Omental fat pad (tissue), 4 donors: Measurements from ENCODE around the gene SEMA3B. TPM values are rescaled to one million over a fixed set of nuclear protein-coding genes. Genes with fewer than 3 reads are reported as not detected.

Source experiments
- ATAC-seq: fragments of 150-250 bp; one replicate; pipeline ENCODE4 v1.9.1; 2016; ENCODE audit warnings: mild to moderate bottlenecking, moderate library complexity; ENCODE audit not compliant: low FRiP score
- DNase-seq: peaks from one replicate; pipeline ENCODE4 v3.0.0-alpha.2; 2019; ENCODE audit warnings: low spot score
- total RNA-seq, 4 donors: library from RNA; depleted of rRNA; stranded (reverse); fragments of >200 nt; gene quantifications; one replicate each; pipeline ENCODE4 v1.1.0, GENCODE V29; 2016
- TF ChIP-seq, protein P1 (sequence below), 3 donors: fragments of 450-650 bp; IDR thresholded peaks; one replicate each; pipeline ENCODE4 v1.5.1; 2016 to 2017; ENCODE audit warnings: antibody characterized with exemption in 3 of 3, mild to moderate bottlenecking in 3 of 3, moderate library complexity in 2 of 3

SEMA3B gene
- total RNA-seq, 4 donors from 2014 or later: 14.2 to 94.1 (median 45.4) TPM

DNA sequence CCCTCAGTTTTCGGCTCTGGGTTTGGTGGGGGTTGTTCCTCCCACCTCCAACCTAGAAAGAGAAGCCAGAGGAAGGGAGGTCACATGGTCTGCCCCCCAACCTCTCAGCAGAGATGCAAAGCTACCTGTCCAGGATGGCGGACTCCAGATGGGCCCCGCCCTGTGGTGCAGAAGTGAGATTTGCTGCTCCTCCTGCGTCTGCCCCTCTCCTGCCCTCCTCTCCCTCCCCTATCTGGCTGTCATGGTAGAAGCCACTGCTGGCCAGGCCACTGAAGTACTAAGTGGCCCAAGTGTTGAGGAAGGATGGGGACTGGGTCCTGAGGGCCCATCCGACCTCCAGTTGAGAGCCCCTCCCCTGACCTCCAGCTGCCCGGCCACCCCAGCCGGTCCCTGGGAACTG lies 2.1 kb upstream of the SEMA3B start:
- TF ChIP-seq, protein P1, sequence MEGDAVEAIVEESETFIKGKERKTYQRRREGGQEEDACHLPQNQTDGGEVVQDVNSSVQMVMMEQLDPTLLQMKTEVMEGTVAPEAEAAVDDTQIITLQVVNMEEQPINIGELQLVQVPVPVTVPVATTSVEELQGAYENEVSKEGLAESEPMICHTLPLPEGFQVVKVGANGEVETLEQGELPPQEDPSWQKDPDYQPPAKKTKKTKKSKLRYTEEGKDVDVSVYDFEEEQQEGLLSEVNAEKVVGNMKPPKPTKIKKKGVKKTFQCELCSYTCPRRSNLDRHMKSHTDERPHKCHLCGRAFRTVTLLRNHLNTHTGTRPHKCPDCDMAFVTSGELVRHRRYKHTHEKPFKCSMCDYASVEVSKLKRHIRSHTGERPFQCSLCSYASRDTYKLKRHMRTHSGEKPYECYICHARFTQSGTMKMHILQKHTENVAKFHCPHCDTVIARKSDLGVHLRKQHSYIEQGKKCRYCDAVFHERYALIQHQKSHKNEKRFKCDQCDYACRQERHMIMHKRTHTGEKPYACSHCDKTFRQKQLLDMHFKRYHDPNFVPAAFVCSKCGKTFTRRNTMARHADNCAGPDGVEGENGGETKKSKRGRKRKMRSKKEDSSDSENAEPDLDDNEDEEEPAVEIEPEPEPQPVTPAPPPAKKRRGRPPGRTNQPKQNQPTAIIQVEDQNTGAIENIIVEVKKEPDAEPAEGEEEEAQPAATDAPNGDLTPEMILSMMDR (IDR thresholded peaks at IDR 0.05): no peak
- no peak for DNase-seq
- no peak for ATAC-seq

DNA sequence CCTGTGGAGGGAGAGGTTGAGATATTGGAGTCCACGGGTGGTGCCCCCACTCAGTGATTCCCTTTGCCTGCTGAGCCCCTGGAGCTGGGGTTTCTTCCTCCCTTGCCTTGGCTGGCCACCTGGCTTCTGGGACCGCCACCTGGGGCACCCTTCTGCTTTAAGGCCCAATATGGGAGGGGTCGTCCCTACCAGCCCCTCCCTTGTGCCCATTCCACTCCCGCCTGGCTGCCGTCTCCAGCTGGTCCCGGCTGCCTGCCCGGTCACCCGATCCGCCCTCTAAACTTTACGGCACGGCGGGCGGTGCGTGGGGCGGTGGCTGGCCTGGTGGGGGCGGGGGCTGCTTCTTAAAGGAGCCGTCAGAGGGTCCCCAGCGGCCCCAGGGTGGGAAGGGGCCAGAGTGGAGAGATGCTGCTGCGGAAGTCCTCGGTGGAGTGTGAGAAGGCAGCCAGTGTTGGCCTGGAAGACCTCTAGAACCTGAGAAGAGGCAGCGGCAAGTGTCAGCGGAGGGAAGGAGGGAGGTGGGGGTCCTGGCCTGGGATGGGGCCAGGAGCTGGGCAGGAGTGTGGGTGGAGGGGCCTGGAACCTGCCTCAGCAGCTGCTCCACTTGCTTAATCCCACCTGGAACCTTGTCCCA lies 1.6 kb upstream of the SEMA3B start:
- ATAC-seq: no peak
- no peak for DNase-seq
- TF ChIP-seq, protein P1 (IDR thresholded peaks at IDR 0.05): no peak

DNA sequence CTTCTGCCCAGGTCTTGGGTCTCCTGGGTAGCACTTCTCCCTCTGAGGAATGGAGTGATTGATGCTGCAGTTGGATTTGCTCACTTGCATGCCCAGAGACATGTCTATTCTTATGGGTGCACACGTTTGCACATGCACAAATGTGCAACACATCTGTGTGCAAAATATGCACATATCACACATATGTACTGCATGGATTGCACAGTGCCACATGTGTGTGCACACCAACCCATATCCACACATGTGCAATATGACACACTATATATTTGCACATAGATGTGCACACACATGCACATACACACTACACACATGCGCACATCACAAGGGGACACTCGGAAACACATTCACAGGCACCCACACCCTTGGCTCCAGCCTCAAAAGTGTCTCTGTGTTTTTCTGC lies 671 bp upstream of the SEMA3B start:
- TF ChIP-seq, protein P1 (IDR thresholded peaks at IDR 0.05): no peak
- no peak for ATAC-seq
- no peak for DNase-seq

GRCh38 chr3:50269460-50269859 lies 513 bp downstream of the SEMA3B start:
- ATAC-seq (no peak), DNase-seq (no peak)
- TF ChIP-seq, protein P1 (IDR thresholded peaks at IDR 0.05): no peak

DNA sequence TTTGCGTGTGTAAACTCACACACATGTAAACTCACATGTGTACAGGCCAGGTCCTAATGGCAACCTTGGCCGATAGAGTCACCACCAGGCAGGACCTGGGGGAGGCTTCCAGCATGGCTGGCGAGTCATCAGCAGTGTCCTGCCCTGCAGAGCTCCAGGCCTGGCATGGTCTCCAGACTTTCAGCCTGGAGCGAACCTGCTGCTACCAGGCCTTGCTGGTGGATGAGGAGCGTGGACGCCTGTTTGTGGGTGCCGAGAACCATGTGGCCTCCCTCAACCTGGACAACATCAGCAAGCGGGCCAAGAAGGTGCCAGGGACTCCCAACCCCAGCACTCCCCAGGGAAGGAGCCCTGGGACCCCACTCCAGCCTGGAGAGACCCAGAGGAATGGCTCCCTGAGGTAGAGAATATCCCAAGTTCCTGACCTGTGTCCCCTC lies 1.0 kb downstream of the SEMA3B start:
- ATAC-seq (no peak), DNase-seq (no peak)
- TF ChIP-seq, protein P1 (IDR thresholded peaks at IDR 0.05): no peak

GRCh38 chr3:50270422-50271224 lies 1.7 kb downstream of the SEMA3B start:
- peak; percentile 20 for ATAC-seq
- DNase-seq: no peak
- TF ChIP-seq, protein P1 (IDR thresholded peaks at IDR 0.05): no peak
